GM21576 (cell line): ENCODE data around the gene ZFYVE9.
"Not testable (repeated sequence)": the region's sequence is repeated elsewhere in the genome, so short reads cannot be mapped to it uniquely, and the experiment has no call there.

ENCODE experiments used
- ATAC-seq: cut with Tn5 transposase; IDR thresholded peaks from one replicate; pipeline ENCODE4 v1.9.1; 2021; ENCODE audit warnings: mild to moderate bottlenecking, moderate library complexity; ENCODE audit not compliant: unreplicated experiment

Gene ZFYVE9

GRCh38 chr1:52186449-52186848, 44.6 kb downstream of the ZFYVE9 start:
- no peak for ATAC-seq

- no peak for ATAC-seq
These were observed 48.1 kb downstream of the ZFYVE9 start for GRCh38 chr1:52189898-52190480.

- no peak for ATAC-seq
These were observed 48.8 kb downstream of the ZFYVE9 start for GRCh38 chr1:52190500-52191252.

- ATAC-seq = no peak
These were observed 49.6 kb downstream of the ZFYVE9 start for GRCh38 chr1:52191395-52191965.

DNA sequence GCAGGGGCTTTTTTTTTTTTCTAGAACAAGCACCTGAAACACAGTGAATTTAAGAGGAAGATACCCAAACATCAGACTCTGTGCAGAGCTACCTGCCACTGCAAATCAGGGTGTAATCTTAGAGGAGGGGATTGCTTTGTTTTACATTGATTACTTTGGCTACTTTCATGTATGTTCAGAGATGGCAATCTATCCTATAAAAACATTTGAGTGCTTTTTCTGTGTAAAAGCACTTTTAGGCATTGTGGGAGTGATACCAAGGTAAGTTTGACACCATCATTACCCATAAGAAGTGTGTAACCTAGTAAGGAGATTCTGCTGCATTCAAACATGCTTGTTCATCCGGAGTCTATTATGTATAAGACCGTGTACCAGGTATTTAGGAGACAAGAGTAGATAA, 50.1 kb downstream of the ZFYVE9 start:
- ATAC-seq = no peak

DNA sequence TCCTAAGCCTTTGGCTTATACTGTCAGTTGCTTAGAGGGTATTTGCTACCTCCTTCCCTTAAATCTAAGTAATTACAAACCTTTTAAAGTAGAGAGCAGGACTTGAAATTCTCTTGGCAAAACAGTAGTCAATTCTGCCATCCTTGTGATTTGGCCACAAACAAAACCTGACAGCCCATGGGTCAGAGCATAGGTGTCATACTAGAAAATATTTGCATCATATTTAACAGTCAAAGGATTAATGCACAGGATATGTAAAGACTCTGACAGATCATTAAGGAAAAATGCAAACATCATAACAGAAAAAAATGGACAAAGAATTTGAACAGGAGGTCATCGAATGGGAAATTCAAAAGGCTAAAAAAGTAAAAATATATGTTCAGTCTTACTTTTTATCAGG, 50.5 kb downstream of the ZFYVE9 start:
- no peak for ATAC-seq

DNA sequence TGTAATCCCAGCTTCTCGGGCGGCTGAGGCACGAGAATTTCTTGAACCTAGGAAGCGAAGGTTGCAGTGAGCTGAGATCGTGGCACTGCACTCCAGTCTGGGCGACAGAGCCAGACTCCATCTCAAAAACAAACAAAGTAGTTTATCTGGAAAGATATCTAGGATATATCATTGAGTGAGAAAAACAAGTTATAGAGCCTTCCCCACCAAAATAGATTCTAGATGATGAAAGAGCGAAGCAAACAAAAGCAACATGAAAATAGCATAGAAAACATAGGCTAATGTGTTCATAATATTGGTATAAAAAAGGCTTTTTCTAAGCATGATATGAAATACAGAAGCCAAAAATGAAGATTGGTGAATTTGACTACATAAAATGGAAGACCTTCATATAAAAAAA, 52.1 kb downstream of the ZFYVE9 start:
- ATAC-seq = no peak

DNA sequence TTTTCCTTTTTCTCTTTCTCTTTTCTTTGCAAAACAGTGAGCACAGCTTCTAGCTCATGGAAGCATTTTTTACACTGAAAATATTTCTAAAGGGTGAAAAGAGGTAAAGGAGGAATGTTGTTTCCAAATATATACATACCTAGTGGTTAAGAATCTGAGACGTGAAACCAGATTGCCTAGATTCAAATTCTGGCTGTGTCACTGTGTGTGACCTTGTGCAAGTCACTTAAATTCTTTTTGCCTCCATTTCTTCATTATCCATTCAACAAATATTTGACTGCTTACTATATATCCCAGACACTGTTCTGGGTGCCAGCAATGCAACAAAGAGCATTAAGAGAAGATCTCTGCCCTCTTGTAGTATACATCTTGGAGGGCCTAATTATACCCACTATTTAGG, 53.3 kb downstream of the ZFYVE9 start:
- no peak for ATAC-seq

DNA sequence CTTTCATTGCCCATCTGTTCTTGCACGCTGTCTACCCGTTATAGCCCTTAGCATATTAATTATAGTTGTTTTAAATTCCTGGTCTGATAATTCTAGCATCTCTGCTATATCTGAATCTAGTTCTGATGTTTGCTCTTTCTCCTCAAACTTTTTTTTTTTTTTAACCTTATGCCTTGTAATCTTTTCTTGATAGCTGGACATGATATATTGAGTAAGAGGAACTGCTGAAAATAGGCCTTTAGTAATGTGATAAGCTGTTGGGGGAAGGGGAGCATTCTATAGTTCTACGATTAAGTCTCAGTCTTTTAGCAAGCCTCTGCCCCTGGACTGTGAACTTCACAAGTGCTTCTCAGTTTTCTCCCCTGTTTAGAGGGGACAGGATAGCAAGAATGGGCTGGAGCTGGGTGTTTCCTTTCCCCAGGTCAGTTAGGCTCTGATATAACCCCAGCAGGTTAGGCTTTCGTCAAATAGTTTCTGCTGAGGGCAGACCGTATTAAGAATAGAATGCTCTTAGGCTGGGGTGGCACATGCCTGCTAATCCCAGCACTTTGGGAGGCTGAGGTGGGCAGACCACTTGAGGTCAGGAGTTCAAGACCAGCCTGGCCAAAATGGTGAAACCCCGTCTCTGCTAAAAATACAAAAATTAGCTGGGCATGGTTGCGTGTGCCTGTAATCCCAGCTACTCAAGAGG, 62.2 kb downstream of the ZFYVE9 start:
- no peak for ATAC-seq

DNA sequence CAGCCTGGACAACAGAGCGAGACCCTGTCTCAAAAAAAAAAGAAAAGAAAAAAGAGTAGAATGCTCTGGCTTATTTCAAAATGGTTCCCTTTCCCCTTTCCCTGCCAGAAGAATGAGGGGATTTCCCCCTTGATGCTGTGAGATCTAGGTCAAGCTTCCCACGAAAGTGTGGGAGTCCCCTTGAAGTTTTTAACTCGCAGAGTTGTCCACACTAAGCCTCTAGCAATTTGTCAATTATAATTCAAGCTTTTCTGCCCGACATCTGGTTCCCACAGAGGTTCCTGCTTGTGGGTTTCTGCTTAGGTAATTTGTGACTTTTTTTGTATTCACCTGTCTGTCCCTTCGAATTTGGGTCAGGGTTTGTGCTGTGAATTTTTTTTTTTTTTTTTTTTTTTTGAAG, 62.8 kb downstream of the ZFYVE9 start:
- ATAC-seq = no peak

- not testable (repeated sequence) for ATAC-seq
These were observed 64.8 kb downstream of the ZFYVE9 start for GRCh38 chr1:52206686-52207085.

GRCh38 chr1:52209429-52209828, 67.5 kb downstream of the ZFYVE9 start:
- no peak for ATAC-seq

DNA sequence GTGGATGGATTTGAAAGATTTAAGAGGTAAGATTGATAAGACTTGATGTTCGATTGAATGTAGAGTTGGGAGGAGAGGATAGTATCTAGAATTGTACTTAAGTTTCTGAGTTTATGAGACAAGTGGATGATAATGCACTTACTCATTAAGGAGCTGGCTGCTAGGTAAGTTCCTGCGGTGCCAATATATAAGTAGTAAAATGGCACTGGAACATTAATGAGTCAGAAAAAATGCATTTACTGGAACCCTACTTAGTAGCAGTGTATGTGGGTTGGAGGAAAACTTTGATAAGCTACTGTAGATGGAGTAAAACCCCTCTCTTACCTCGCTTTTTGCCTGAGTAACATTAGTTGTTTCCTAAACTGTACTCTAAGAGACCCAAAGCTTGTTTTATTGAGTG, 68.2 kb downstream of the ZFYVE9 start:
- no peak for ATAC-seq

- ATAC-seq = no peak
These were observed 75.1 kb downstream of the ZFYVE9 start for GRCh38 chr1:52216907-52217458.

- no peak for ATAC-seq
These were observed 83.3 kb downstream of the ZFYVE9 start for GRCh38 chr1:52225174-52225573.

DNA sequence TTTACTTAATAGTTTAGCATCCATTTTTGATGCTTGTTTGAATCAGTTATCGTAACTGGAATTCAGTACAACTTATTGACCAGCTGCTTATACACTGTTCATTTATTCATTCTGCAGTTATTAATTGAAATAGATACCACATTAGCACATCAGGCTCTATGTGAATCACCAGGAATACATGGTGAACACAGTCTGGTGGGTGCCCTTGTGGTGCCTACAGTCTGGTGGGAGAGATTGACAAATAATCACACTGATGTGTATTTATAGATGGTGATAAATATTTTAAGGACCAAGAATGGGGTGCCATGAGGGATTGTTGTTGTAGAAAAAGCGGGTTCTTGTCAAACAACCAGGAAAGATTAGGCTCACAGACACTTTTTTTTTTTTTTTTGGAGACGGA, 87.6 kb downstream of the ZFYVE9 start:
- ATAC-seq = no peak

GRCh38 chr1:52233463-52233862, 91.6 kb downstream of the ZFYVE9 start:
- ATAC-seq = no peak

- no peak for ATAC-seq
These were observed 92.1 kb downstream of the ZFYVE9 start for GRCh38 chr1:52234014-52234413.

DNA sequence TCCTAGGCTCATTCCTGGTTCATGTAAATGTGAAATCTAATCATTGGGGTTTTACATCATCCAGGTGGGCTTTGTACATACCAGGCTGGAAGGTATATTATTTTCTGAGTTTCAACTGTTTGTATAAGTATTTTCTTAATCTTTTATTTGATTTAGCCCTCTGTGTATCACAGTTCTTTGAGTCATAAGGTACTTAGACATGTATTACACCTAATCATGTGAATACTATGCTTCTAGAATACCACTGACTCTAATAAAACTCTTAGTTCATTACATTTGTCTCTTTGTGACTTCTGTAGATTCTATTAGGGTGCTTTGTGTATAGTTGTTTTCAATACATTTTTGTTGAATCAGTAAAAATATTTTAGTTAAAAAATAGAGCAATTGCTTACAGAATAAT, 92.8 kb downstream of the ZFYVE9 start:
- ATAC-seq = no peak

- ATAC-seq = no peak
These were observed 93.8 kb downstream of the ZFYVE9 start for GRCh38 chr1:52235646-52236045.

GRCh38 chr1:52237430-52237829, 95.5 kb downstream of the ZFYVE9 start:
- ATAC-seq = no peak

DNA sequence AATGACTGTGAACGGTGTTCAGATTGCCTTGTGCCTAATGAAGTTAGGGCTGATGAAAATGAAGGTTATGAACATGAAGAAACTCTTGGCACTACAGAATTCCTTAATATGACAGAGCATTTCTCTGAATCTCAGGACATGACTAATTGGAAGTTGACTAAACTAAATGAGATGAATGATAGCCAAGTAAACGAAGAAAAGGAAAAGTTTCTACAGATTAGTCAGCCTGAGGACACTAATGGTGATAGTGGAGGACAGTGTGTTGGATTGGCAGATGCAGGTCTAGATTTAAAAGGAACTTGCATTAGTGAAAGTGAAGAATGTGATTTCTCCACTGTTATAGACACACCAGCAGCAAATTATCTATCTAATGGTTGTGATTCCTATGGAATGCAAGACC, 96.6 kb downstream of the ZFYVE9 start:
- no peak for ATAC-seq
